K562 (cell line): ENCODE data around the gene DBNDD1. TPM values are rescaled to one million over a fixed set of nuclear protein-coding genes. Genes with fewer than 3 reads are reported as not detected.

Experiments used
- ARID2 ChIP-seq: fragments of 450-650 bp; IDR thresholded peaks from 2 replicates; pipeline ENCODE4 v1.6.1; 2017; ENCODE audit warnings: antibody characterized with exemption, mild to moderate bottlenecking
- E2F6 ChIP-seq, 2 experiments: IDR thresholded peaks; 2 replicates each; pipeline ENCODE4 v1.6.1; 2011; ENCODE audit warnings: borderline replicate concordance in 1 of 2, control low read depth in 1 of 2, low read depth in 1 of 2, low read length in 1 of 2, mild to moderate bottlenecking in 1 of 2, mixed read lengths in 1 of 2, moderate library complexity in 1 of 2; ENCODE audit not compliant: insufficient read depth in 1 of 2, insufficient read length in 1 of 2, poor library complexity in 1 of 2, severe bottlenecking in 1 of 2; ENCODE audit errors: extremely low read depth in 1 of 2
- E2F8 ChIP-seq: fragments of 450-650 bp; IDR thresholded peaks from 2 replicates; pipeline ENCODE4 v1.7.1; 2018; ENCODE audit warnings: mild to moderate bottlenecking, low read depth; ENCODE audit not compliant: partially characterized antibody
- ETV5 ChIP-seq: sonication (generic); formaldehyde crosslinking; IDR thresholded peaks from 2 replicates; pipeline ENCODE4 v1.4.0; 2020; ENCODE audit warnings: low read depth, mild to moderate bottlenecking, missing genetic modification reagents
- GATAD2B ChIP-seq: fragments of 450-650 bp; IDR thresholded peaks from 2 replicates; pipeline ENCODE4 v1.6.1; 2017; ENCODE audit warnings: mild to moderate bottlenecking, borderline replicate concordance
- GMEB1 ChIP-seq: fragments of 250-450 bp; sonication (Bioruptor Pico); IDR thresholded peaks from 2 replicates; pipeline ENCODE4 v1.4.0; 2020; ENCODE audit warnings: mild to moderate bottlenecking
- MYBL2 ChIP-seq, 2 experiments: fragments of 450-650 bp in 1 of 2; sonication (generic) in 1 of 2; formaldehyde crosslinking in 1 of 2; IDR thresholded peaks; 2 replicates each; pipeline versions ENCODE4 v1.6.1 to v1.8.1; 2017 to 2022; ENCODE audit warnings: borderline replicate concordance in 1 of 2, inconsistent platforms in 1 of 2, low read depth in 1 of 2, mild to moderate bottlenecking in 1 of 2, missing genetic modification reagents in 1 of 2, moderate library complexity in 1 of 2
- PYGO2 ChIP-seq: fragments of 450-650 bp; IDR thresholded peaks from 2 replicates; pipeline ENCODE4 v1.6.1; 2016; ENCODE audit warnings: mild to moderate bottlenecking, missing genetic modification characterization, moderate library complexity, missing compliant biosample characterization
- SMARCB1 ChIP-seq: IDR thresholded peaks from 2 replicates; pipeline ENCODE4 v1.6.1; 2011; ENCODE audit warnings: improper control_type of control experiment, low read depth; ENCODE audit not compliant: insufficient read length
- VEZF1 ChIP-seq: fragments of 200-800 bp; sonication (Bioruptor generic); IDR thresholded peaks from 2 replicates; pipeline ENCODE4 v1.6.1; 2017; ENCODE audit warnings: missing genetic modification characterization, missing compliant biosample characterization
- ZEB2 ChIP-seq: fragments of 450-650 bp; IDR thresholded peaks from 2 replicates; pipeline ENCODE4 v1.6.1; 2016
- ZNF263 ChIP-seq: sonication (generic); formaldehyde crosslinking; IDR thresholded peaks from 2 replicates; pipeline ENCODE4 v1.8.0; 2022; ENCODE audit warnings: mild to moderate bottlenecking, missing genetic modification reagents, borderline replicate concordance
- ZNF398 ChIP-seq: fragments of 250-450 bp; sonication (Bioruptor Pico); IDR thresholded peaks from 2 replicates; pipeline ENCODE4 v1.8.0; 2021; ENCODE audit warnings: moderate library complexity, mild to moderate bottlenecking, inconsistent platforms
- ZNF444 ChIP-seq: fragments of 250-450 bp; sonication (Bioruptor Pico); IDR thresholded peaks from 2 replicates; pipeline ENCODE4 v1.4.0; 2020; ENCODE audit warnings: mild to moderate bottlenecking, moderate library complexity
- polyA plus RNA-seq, 8 experiments: library from polyadenylated mRNA; depleted of rRNA in 4 of 8; stranded (reverse) in 5 of 8; unstranded in 3 of 8; fragments of >200 nt; fragmentation: Nextera tagmentation in 2 of 8; fragmentation: Illumina TruSeq in 1 of 8; extraction: Ambion mirVana in 2 of 8; extraction: Trizol in 1 of 8; gene quantifications; 2 replicates each; pipeline versions ENCODE4 v1.2.1 to v1.2.3, GENCODE V29; 2011 to 2014; ENCODE audit warnings: inconsistent platforms in 1 of 8, missing spikeins in 1 of 8
- total RNA-seq, 7 experiments: library from RNA; depleted of rRNA in 6 of 7; stranded (reverse); fragments of >200 nt in 6 of 7; fragmentation: Illumina TruSeq in 2 of 7; extraction: Trizol in 2 of 7; gene quantifications; 2 replicates each; pipeline versions ENCODE4 v1.2.1 to v1.2.3, GENCODE V29; 2011 to 2021; ENCODE audit warnings: low replicate concordance in 1 of 7

DBNDD1 gene
- total and polyA plus RNA-seq, 9 of the 15 experiments (the other 6 are each of a cell fraction or from before 2014, with no cell fraction given), result 0.55 to 13.0 (median 5.8) TPM

- TF ChIP-seq E2F6 (IDR thresholded peaks at IDR 0.05; ENCODE audit: borderline replicate concordance in 1 of 2, extremely low read depth in 1 of 2, insufficient read depth in 1 of 2, insufficient read length in 1 of 2, low read depth in 1 of 2, low read length in 1 of 2, poor library complexity in 1 of 2, severe bottlenecking in 1 of 2) (peak; percentile 76 to 81), E2F8 (peak; percentile 62), ZNF263 (CRISPR knock-in tag) (peak; percentile 28; the same call in 1 of the 2 replicates), ZNF444 (CRISPR knock-in tag) (no peak), ETV5 (CRISPR knock-in tag) (peak; percentile 15; the same call in 1 of the 2 replicates), GATAD2B (peak; percentile 51; the same call in 1 of the 2 replicates), VEZF1 (CRISPR knock-in tag) (peak; percentile 84), GMEB1 (CRISPR knock-in tag) (peak; percentile 71; the same call in 1 of the 2 replicates), ZEB2 (peak; percentile 75), PYGO2 (no peak), ARID2 (no peak), ZNF398 (CRISPR knock-in tag) (no peak), SMARCB1 (no peak), MYBL2 (IDR thresholded peaks at IDR 0.05; ENCODE audit: low read depth) (no peak), MYBL2 (CRISPR knock-in tag; IDR thresholded peaks at IDR 0.05; ENCODE audit: borderline replicate concordance) (no peak)
These were observed 46.7 kb downstream of the DBNDD1 start (continued) for GRCh38 chr16:89972244-89973234.
